OCI-LY1 (cell line): Measurements from ENCODE around the gene FGR.

ENCODE experiments used
- H2AFZ ChIP-seq: fragments of 200-600 bp; sonication (generic), shearing (Covaris generic); 2 replicates; pipeline ENCODE4 v1.6.0; 2014; ENCODE audit warnings: antibody characterized with exemption, mild to moderate bottlenecking, low read length
- H3F3A ChIP-seq: fragments of 200-600 bp; sonication (generic), shearing (Covaris generic); 2 replicates; pipeline ENCODE4 v1.6.0; 2014; ENCODE audit warnings: mild to moderate bottlenecking, antibody characterized with exemption, low read length, moderate library complexity; ENCODE audit not compliant: insufficient read depth
- H3K27ac ChIP-seq: fragments of 200-600 bp; sonication (generic); 2 replicates; pipeline ENCODE4 v1.5.1; 2014; ENCODE audit warnings: low read length, mixed run types, mild to moderate bottlenecking, low read depth; ENCODE audit not compliant: poor library complexity, severe bottlenecking
- H3K27me3 ChIP-seq: fragments of 200-600 bp; sonication (generic); 2 replicates; pipeline ENCODE4 v1.6.0; 2014; ENCODE audit warnings: antibody characterized with exemption, mild to moderate bottlenecking, low read length, moderate library complexity; ENCODE audit not compliant: insufficient read depth
- H3K36me3 ChIP-seq: fragments of 200-600 bp; sonication (generic); 2 replicates; pipeline ENCODE4 v1.6.1; 2014; ENCODE audit warnings: mild to moderate bottlenecking, antibody characterized with exemption, low read length, moderate library complexity, mixed read lengths; ENCODE audit not compliant: insufficient read depth
- H3K4me1 ChIP-seq: fragments of 200-600 bp; sonication (generic); 2 replicates; pipeline ENCODE4 v1.5.1; 2014; ENCODE audit warnings: mild to moderate bottlenecking, low read length, moderate library complexity; ENCODE audit not compliant: insufficient read depth, severe bottlenecking
- H3K4me2 ChIP-seq: fragments of 200-600 bp; sonication (generic), shearing (Covaris generic); 2 replicates; pipeline ENCODE4 v1.6.1; 2014; ENCODE audit warnings: low read length
- H3K4me3 ChIP-seq: fragments of 200-600 bp; sonication (generic); 2 replicates; pipeline ENCODE4 v1.5.1; 2014; ENCODE audit warnings: low read length, low read depth, mild to moderate bottlenecking, mixed read lengths; ENCODE audit not compliant: poor library complexity, severe bottlenecking
- H3K79me2 ChIP-seq: fragments of 200-600 bp; shearing (Covaris generic); 2 replicates; pipeline ENCODE4 v1.6.1; 2016; ENCODE audit warnings: mixed run types, low read length, mixed read lengths; ENCODE audit not compliant: insufficient read depth
- H3K9ac ChIP-seq: fragments of 200-600 bp; sonication (generic), shearing (Covaris generic); 2 replicates; pipeline ENCODE4 v1.6.1; 2014; ENCODE audit warnings: mild to moderate bottlenecking, low read length, mixed read lengths
- H3K9me2 ChIP-seq: fragments of 200-600 bp; sonication (generic), shearing (Covaris generic); 2 replicates; pipeline ENCODE4 v1.6.1; 2014; ENCODE audit warnings: low read depth, mild to moderate bottlenecking, low read length, mixed read lengths
- H3K9me3 ChIP-seq: fragments of 200-600 bp; shearing (Covaris generic); 2 replicates; pipeline ENCODE4 v1.6.1; 2014; ENCODE audit warnings: low read length, mixed read lengths
- H4K20me1 ChIP-seq: fragments of 200-600 bp; sonication (generic), shearing (Covaris generic); 2 replicates; pipeline ENCODE4 v1.6.0; 2016; ENCODE audit warnings: mild to moderate bottlenecking, low read length; ENCODE audit not compliant: insufficient read depth
- EZH2 ChIP-seq: fragments of 200-600 bp; sonication (generic), shearing (Covaris generic); IDR thresholded peaks from 2 replicates; pipeline ENCODE4 v1.8.0; 2017; ENCODE audit warnings: borderline replicate concordance, mixed run types, mild to moderate bottlenecking, antibody characterized with exemption, low read length, moderate library complexity, mixed read lengths
- TF ChIP-seq, protein P1 (sequence below): fragments of 200-600 bp; sonication (generic), shearing (Covaris generic); IDR thresholded peaks from 2 replicates; pipeline ENCODE4 v1.5.1; 2017; ENCODE audit warnings: mild to moderate bottlenecking, antibody characterized with exemption, low read length, moderate library complexity, mixed read lengths

The FGR gene

DNA sequence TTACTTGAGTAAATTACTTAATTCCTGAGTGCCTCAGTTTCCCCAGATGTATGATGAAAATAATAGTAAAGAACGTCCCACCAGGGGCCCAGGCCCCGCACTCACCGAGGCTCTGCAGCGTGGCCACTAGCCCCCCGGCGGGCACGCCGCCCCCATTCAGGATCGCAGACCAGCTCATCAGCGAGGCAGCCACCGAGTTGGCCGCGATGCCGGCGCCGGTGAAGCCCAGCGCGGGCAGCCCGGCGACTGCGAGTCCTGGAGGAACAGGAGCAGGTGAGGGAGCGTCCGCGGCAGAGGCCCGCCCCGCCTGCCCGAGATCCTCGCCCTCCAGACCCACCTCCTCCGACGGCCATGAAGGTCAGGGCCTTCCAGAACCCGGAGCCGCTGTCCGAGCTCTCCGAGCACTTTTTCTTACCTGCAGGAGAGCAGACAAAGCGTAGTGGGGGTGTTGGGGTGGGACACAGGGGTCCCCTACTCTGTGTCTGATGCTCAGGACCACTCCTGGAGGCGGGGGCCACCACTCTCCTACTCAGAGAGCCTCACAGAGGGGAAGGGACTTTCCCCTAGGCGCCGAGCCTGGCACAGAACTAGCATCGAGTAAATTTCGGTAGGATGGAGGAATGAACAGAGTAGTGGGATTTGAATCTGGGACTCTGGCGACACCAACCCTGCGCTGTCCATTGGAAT is 33.3 kb upstream of the FGR start:
- Histone ChIP-seq H3K4me3 (no peak overlapping the region), H3F3A (no peaks in the 10 kb centered on the region), H4K20me1 (no peaks in the 10 kb centered on the region), H3K9ac (no peak overlapping the region), H3K79me2 (no peaks in the 10 kb centered on the region), H3K27me3 (no peaks in the 10 kb centered on the region), H3K27ac (no peak overlapping the region), H3K36me3 (no peaks in the 10 kb centered on the region), H2AFZ (no peak overlapping the region), H3K9me3 (no peaks in the 10 kb centered on the region), H3K9me2 (no peaks in the 10 kb centered on the region), H3K4me1 (peaks cover 21% of the 10 kb centered on the region), H3K4me2 (no peak overlapping the region)
- TF ChIP-seq EZH2, result no peak
- TF ChIP-seq, protein P1, sequence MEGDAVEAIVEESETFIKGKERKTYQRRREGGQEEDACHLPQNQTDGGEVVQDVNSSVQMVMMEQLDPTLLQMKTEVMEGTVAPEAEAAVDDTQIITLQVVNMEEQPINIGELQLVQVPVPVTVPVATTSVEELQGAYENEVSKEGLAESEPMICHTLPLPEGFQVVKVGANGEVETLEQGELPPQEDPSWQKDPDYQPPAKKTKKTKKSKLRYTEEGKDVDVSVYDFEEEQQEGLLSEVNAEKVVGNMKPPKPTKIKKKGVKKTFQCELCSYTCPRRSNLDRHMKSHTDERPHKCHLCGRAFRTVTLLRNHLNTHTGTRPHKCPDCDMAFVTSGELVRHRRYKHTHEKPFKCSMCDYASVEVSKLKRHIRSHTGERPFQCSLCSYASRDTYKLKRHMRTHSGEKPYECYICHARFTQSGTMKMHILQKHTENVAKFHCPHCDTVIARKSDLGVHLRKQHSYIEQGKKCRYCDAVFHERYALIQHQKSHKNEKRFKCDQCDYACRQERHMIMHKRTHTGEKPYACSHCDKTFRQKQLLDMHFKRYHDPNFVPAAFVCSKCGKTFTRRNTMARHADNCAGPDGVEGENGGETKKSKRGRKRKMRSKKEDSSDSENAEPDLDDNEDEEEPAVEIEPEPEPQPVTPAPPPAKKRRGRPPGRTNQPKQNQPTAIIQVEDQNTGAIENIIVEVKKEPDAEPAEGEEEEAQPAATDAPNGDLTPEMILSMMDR, result no peak

DNA sequence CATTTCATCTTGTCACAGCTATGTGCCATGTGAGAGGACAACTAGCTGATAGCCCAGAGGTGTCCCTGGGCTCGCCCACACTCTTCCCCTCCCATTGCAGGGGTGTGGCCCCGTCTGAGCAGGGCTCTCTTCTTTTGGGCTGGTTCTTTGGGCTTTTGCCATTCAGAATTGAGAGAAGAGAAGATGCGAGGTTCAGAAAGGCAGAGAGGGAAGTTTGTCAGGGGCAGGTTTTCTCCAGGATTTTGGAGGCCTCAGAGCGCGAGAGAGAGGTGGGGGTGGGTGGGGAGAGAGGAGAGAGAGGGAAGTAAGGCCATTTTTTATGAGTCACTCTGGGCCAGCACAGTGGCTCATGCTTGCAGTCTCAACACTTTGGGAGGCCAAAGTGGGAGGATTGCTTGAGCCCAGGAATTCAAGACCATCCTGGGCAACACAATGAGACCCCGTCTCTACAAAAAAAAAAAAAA is 31.8 kb upstream of the FGR start:
- Histone ChIP-seq H3F3A (no peaks in the 10 kb centered on the region), H3K4me2 (no peak overlapping the region), H3K9me2 (no peaks in the 10 kb centered on the region), H3K27me3 (no peaks in the 10 kb centered on the region), H3K4me3 (no peak overlapping the region), H3K4me1 (peaks cover 21% of the 10 kb centered on the region), H3K79me2 (no peaks in the 10 kb centered on the region), H2AFZ (no peak overlapping the region), H3K36me3 (no peaks in the 10 kb centered on the region), H3K9ac (no peak overlapping the region), H3K27ac (no peak overlapping the region), H3K9me3 (no peaks in the 10 kb centered on the region), H4K20me1 (no peaks in the 10 kb centered on the region)
- TF ChIP-seq, protein P1, result no peak
- no peak for TF ChIP-seq EZH2

DNA sequence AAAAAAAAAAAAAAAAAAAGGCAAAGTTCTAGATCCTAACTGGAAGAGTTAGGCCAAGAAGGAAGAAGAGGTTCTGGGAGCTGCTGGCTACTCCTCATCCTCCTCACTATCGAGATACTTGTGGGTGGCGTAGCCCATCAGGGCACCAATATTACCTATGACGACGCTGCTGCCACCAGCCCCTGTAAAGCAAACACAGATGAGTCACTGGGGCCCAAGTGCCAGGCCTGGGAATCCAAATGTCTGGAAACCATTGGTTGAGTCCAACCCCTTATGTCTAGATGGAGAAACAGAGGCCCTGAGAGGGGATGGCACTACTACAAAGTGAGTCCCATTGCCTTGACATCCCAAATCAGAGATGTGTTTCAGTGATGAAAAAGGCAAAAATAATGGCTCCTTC is 31.3 kb upstream of the FGR start:
- Histone ChIP-seq H3K27ac (no peak overlapping the region), H3K4me1 (peaks cover 18% of the 10 kb centered on the region), H3K9me2 (no peaks in the 10 kb centered on the region), H3K27me3 (no peaks in the 10 kb centered on the region), H3K9ac (no peak overlapping the region), H3F3A (no peaks in the 10 kb centered on the region), H3K4me3 (no peak overlapping the region), H3K4me2 (no peak overlapping the region), H4K20me1 (no peaks in the 10 kb centered on the region), H3K79me2 (no peaks in the 10 kb centered on the region), H2AFZ (no peak overlapping the region), H3K36me3 (no peaks in the 10 kb centered on the region), H3K9me3 (no peaks in the 10 kb centered on the region)
- TF ChIP-seq, protein P1, result no peak
- no peak for TF ChIP-seq EZH2
